ENCODE results near the gene GSTA4. TPM values are rescaled to one million over a fixed set of nuclear protein-coding genes. Genes with fewer than 3 reads are reported as not detected.
"Not testable (repeated sequence)": the region's sequence is repeated elsewhere in the genome, so short reads cannot be mapped to it uniquely, and the experiment has no call there.

The GSTA4 gene
- total and polyA plus RNA-seq, 2 experiments from 2014 or later = 19.3 to 29.9 TPM

DNA sequence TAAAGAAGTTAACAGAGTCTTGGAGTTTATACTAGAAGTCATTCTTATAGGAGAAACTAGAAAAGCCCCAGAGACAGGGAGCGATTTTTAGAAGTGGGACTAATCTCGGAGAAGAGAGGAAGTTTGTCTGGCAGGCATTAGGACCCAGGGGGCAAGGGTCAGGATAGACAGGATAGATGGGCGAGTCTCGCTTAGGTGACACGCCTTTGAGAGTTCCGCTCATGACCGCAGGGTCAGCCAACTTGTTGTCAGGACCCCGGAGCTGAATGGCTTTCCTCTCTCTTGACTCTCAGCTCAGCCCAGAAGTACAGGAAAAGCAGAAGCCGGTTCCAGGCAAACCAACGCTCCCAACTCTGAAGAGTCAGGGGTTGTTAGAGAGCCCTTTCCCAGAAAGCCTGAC lies 34.1 kb downstream of the GSTA4 start:
- H3F3A ChIP-seq (replicated peaks; ENCODE audit: low read depth); H3K9me2 ChIP-seq (ENCODE audit: insufficient read depth); H3K4me1 ChIP-seq (ENCODE audit: insufficient read depth); H3K36me3 ChIP-seq (ENCODE audit: insufficient read depth); H2AFZ ChIP-seq; H3K27ac ChIP-seq (ENCODE audit: low read depth); ATAC-seq; H3K27ac Mint-ChIP-seq; H3K79me2 ChIP-seq (replicated peaks; ENCODE audit: insufficient read depth); H3K4me3 ChIP-seq; H3K4me3 Mint-ChIP-seq; H3K27me3 ChIP-seq (ENCODE audit: insufficient read depth); H4K20me1 ChIP-seq (replicated peaks; ENCODE audit: insufficient read depth): not testable (repeated sequence)
- H3K4me1 Mint-ChIP-seq = peaks cover 25% of the 10 kb centered on the region
- peaks cover 31% of the 10 kb centered on the region for H3K9me3 Mint-ChIP-seq
- H3K36me3 Mint-ChIP-seq (ENCODE audit: low read depth) = peaks cover 29% of the 10 kb centered on the region
- H3K4me2 ChIP-seq = peak overlapping the region; percentile 38; the same call in 1 of the 2 replicates
- peaks cover 15% of the 10 kb centered on the region for H3K27me3 Mint-ChIP-seq (ENCODE audit: insufficient read depth, low read depth, poor library complexity)
- DNase-seq (ENCODE audit: low spot score) = peak; percentile 54

DNA sequence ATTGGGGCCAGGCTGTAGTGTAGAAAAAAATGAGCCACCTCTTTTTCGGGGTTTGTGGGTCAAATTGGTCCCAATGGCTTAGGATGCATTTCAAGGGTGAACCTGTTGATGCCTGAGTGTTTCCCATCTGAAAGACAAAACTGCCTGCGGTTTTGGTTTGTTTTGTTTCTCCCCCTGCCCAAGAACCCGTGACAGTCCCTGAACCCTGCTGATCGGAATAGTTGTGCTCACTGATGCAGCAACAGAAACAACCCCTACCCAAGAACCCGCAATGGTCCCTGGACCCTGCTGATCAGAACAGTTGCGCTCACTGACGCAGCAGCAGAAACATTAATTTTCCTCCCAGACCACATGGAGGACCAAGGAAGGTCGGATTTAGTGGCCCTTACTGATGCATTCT lies 34.9 kb downstream of the GSTA4 start:
- not testable (repeated sequence) for H2AFZ ChIP-seq; H3K79me2 ChIP-seq (replicated peaks; ENCODE audit: insufficient read depth)
- peaks cover 15% of the 10 kb centered on the region for H3K27me3 Mint-ChIP-seq (ENCODE audit: insufficient read depth, low read depth, poor library complexity)

DNA sequence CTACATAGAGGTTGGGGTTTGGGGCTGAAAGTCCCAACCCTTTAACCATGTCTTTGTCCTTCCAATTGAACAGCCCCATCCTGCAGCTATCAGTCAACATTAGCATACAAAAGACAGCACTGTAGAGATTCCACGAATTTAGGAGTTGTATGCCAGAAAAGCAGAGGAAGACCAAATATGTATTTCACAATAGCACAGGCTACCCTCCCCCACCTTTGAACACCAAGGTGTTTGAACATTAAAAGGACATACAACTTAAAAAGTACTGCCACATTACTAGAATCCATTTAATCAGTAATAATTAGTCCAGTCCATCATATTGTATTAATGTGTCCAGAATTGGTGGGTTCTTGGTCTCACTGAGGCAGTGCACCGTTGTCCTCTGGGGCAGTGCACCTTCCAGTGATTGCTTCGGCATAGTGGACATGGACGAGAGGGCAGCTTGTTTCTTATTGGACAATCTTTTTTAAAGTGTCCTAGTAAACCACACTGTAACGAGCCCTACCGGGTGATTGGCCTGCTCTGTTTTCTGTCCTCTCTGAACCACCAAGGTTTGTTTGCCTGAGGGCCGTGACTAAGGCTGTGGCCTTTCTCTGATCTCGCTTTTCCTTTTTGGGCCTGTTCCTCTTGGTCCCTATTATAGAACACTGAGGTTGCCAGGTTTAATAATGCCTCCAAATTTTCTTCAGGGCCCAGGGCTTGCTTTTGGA lies 36.4 kb downstream of the GSTA4 start:
- H3K4me1 ChIP-seq (ENCODE audit: insufficient read depth) = peaks cover 8% of the 10 kb centered on the region; the same call in 1 of the 2 replicates
- H3K9me2 ChIP-seq (ENCODE audit: insufficient read depth) = peaks cover 13% of the 10 kb centered on the region
- H3K4me3 ChIP-seq = no peak overlapping the region
- no peak for ATAC-seq
- no peak overlapping the region for H3K4me2 ChIP-seq
- H3K79me2 ChIP-seq (replicated peaks; ENCODE audit: insufficient read depth) = no peaks in the 10 kb centered on the region
- H4K20me1 ChIP-seq (replicated peaks; ENCODE audit: insufficient read depth) = no peaks in the 10 kb centered on the region
- H2AFZ ChIP-seq = no peak overlapping the region
- Mint-ChIP-seq H3K4me3 (no peak overlapping the region), H3K4me1 (peaks cover 25% of the 10 kb centered on the region), H3K27ac (no peak overlapping the region), H3K27me3 (ENCODE audit: insufficient read depth, low read depth, poor library complexity) (peaks cover 15% of the 10 kb centered on the region), H3K9me3 (peaks cover 27% of the 10 kb centered on the region), H3K36me3 (ENCODE audit: low read depth) (peaks cover 25% of the 10 kb centered on the region)
- H3K27ac ChIP-seq (ENCODE audit: low read depth) = no peak overlapping the region
- H3K27me3 ChIP-seq (ENCODE audit: insufficient read depth) = no peaks in the 10 kb centered on the region
- H3K36me3 ChIP-seq (ENCODE audit: insufficient read depth) = 0 out of 2 replicates have a peak, but pooled peaks cover 3% of the 10 kb centered on the region
- H3F3A ChIP-seq (replicated peaks; ENCODE audit: low read depth) = no peaks in the 10 kb centered on the region
- no peak for DNase-seq (ENCODE audit: low spot score)
- TF ChIP-seq EZH2phosphoT487 (IDR thresholded peaks at IDR 0.05; ENCODE audit: unreplicated experiment) (no peak), CREB1 (CRISPR knock-in tag; IDR thresholded peaks at IDR 0.05; ENCODE audit: low read depth) (no peak), ZNF331 (CRISPR knock-in tag; IDR thresholded peaks at IDR 0.05; ENCODE audit: low read depth) (no peak)
- TF ChIP-seq, protein P1, sequence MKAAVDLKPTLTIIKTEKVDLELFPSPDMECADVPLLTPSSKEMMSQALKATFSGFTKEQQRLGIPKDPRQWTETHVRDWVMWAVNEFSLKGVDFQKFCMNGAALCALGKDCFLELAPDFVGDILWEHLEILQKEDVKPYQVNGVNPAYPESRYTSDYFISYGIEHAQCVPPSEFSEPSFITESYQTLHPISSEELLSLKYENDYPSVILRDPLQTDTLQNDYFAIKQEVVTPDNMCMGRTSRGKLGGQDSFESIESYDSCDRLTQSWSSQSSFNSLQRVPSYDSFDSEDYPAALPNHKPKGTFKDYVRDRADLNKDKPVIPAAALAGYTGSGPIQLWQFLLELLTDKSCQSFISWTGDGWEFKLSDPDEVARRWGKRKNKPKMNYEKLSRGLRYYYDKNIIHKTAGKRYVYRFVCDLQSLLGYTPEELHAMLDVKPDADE (IDR thresholded peaks at IDR 0.05) = no peak
- TF ChIP-seq, protein P2, sequence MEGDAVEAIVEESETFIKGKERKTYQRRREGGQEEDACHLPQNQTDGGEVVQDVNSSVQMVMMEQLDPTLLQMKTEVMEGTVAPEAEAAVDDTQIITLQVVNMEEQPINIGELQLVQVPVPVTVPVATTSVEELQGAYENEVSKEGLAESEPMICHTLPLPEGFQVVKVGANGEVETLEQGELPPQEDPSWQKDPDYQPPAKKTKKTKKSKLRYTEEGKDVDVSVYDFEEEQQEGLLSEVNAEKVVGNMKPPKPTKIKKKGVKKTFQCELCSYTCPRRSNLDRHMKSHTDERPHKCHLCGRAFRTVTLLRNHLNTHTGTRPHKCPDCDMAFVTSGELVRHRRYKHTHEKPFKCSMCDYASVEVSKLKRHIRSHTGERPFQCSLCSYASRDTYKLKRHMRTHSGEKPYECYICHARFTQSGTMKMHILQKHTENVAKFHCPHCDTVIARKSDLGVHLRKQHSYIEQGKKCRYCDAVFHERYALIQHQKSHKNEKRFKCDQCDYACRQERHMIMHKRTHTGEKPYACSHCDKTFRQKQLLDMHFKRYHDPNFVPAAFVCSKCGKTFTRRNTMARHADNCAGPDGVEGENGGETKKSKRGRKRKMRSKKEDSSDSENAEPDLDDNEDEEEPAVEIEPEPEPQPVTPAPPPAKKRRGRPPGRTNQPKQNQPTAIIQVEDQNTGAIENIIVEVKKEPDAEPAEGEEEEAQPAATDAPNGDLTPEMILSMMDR (conservative IDR thresholded peaks at IDR 0.05; ENCODE audit: low read depth in 2 of 2) = no peak
- TF ChIP-seq, protein P3, sequence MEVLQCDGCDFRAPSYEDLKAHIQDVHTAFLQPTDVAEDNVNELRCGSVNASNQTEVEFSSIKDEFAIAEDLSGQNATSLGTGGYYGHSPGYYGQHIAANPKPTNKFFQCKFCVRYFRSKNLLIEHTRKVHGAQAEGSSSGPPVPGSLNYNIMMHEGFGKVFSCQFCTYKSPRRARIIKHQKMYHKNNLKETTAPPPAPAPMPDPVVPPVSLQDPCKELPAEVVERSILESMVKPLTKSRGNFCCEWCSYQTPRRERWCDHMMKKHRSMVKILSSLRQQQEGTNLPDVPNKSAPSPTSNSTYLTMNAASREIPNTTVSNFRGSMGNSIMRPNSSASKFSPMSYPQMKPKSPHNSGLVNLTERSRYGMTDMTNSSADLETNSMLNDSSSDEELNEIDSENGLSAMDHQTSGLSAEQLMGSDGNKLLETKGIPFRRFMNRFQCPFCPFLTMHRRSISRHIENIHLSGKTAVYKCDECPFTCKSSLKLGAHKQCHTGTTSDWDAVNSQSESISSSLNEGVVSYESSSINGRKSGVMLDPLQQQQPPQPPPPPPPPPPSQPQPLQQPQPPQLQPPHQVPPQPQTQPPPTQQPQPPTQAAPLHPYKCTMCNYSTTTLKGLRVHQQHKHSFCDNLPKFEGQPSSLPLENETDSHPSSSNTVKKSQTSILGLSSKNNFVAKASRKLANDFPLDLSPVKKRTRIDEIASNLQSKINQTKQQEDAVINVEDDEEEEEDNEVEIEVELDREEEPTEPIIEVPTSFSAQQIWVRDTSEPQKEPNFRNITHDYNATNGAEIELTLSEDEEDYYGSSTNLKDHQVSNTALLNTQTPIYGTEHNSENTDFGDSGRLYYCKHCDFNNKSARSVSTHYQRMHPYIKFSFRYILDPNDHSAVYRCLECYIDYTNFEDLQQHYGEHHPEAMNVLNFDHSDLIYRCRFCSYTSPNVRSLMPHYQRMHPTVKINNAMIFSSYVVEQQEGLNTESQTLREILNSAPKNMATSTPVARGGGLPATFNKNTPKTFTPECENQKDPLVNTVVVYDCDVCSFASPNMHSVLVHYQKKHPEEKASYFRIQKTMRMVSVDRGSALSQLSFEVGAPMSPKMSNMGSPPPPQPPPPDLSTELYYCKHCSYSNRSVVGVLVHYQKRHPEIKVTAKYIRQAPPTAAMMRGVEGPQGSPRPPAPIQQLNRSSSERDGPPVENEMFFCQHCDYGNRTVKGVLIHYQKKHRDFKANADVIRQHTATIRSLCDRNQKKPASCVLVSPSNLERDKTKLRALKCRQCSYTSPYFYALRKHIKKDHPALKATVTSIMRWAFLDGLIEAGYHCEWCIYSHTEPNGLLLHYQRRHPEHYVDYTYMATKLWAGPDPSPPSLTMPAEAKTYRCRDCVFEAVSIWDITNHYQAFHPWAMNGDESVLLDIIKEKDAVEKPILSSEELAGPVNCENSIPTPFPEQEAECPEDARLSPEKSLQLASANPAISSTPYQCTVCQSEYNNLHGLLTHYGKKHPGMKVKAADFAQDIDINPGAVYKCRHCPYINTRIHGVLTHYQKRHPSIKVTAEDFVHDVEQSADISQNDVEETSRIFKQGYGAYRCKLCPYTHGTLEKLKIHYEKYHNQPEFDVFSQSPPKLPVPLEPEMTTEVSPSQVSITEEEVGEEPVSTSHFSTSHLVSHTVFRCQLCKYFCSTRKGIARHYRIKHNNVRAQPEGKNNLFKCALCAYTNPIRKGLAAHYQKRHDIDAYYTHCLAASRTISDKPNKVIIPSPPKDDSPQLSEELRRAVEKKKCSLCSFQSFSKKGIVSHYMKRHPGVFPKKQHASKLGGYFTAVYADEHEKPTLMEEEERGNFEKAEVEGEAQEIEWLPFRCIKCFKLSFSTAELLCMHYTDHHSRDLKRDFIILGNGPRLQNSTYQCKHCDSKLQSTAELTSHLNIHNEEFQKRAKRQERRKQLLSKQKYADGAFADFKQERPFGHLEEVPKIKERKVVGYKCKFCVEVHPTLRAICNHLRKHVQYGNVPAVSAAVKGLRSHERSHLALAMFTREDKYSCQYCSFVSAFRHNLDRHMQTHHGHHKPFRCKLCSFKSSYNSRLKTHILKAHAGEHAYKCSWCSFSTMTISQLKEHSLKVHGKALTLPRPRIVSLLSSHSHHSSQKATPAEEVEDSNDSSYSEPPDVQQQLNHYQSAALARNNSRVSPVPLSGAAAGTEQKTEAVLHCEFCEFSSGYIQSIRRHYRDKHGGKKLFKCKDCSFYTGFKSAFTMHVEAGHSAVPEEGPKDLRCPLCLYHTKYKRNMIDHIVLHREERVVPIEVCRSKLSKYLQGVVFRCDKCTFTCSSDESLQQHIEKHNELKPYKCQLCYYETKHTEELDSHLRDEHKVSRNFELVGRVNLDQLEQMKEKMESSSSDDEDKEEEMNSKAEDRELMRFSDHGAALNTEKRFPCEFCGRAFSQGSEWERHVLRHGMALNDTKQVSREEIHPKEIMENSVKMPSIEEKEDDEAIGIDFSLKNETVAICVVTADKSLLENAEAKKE (CRISPR knock-in tag; IDR thresholded peaks at IDR 0.05) = no peak

More for the DNA sequence above, 34.9 kb downstream of the GSTA4 start:
- not testable (repeated sequence) for H3F3A ChIP-seq (replicated peaks; ENCODE audit: low read depth); DNase-seq (ENCODE audit: low spot score); H3K4me1 ChIP-seq (ENCODE audit: insufficient read depth); H3K27ac ChIP-seq (ENCODE audit: low read depth); H3K9me2 ChIP-seq (ENCODE audit: insufficient read depth); H4K20me1 ChIP-seq (replicated peaks; ENCODE audit: insufficient read depth); H3K36me3 ChIP-seq (ENCODE audit: insufficient read depth); H3K27me3 ChIP-seq (ENCODE audit: insufficient read depth); H3K27ac Mint-ChIP-seq; ATAC-seq
- peaks cover 31% of the 10 kb centered on the region for H3K9me3 Mint-ChIP-seq
- peak overlapping the region; percentile 21; the same call in 1 of the 2 replicates for H3K4me2 ChIP-seq
- peaks cover 29% of the 10 kb centered on the region for H3K36me3 Mint-ChIP-seq (ENCODE audit: low read depth)
- H3K4me3 ChIP-seq = 0 out of 2 replicates have a peak overlapping the region, but pooled peaks have one; percentile 10
- peaks cover 25% of the 10 kb centered on the region for H3K4me1 Mint-ChIP-seq
- H3K4me3 Mint-ChIP-seq = peak overlapping the region; percentile 40; the same call in 1 of the 3 replicates
